H1 (cell line): ENCODE data around the gene AMZ1. TPM values are rescaled to one million over a fixed set of nuclear protein-coding genes. Genes with fewer than 3 reads are reported as not detected.

ENCODE experiments used
- CTCF ChIA-PET: fragments of 300-600 bp; sonication (Branson Sonifier 250); formaldehyde crosslinking; loops from one replicate; lab custom pipeline; 2021; ENCODE audit not compliant: partially characterized antibody; lab: Charles Lee
- POLR2A ChIA-PET: fragments of 300-600 bp; sonication (Branson Sonifier 250); formaldehyde crosslinking; loops from one replicate; lab custom pipeline; 2021; ENCODE audit warnings: inconsistent platforms; ENCODE audit not compliant: partially characterized antibody; lab: Charles Lee
- DNase-seq, 2 experiments: peaks; one replicate each; pipeline versions ENCODE4 v3.0.0 to v3.0.0-alpha.2; 2010 to 2022; ENCODE audit warnings: low spot score in 2 of 2, low read depth in 1 of 2, mixed read lengths in 1 of 2
- FAIRE-seq: peaks from 2 replicates; lab custom pipeline; 2011; peaks lifted over from hg19 to GRCh38; lab: Jason Lieb, UNC
- H2AFZ ChIP-seq: 2 replicates; pipeline ENCODE4 v1.8.1; 2012; ENCODE audit warnings: low read length, inconsistent platforms
- H2AK5ac ChIP-seq: 2 replicates; pipeline ENCODE4 v1.6.1; 2013; ENCODE audit warnings: low read depth, low read length
- H2BK120ac ChIP-seq: replicated peaks from 2 replicates; pipeline ENCODE3; 2013; ENCODE audit warnings: low read depth, low read length, inconsistent platforms
- H2BK12ac ChIP-seq: 2 replicates; pipeline ENCODE4 v1.6.1; 2013; ENCODE audit warnings: low read depth, low read length
- H2BK15ac ChIP-seq: 2 replicates; pipeline ENCODE4 v1.6.1; 2013; ENCODE audit warnings: low read length
- H2BK20ac ChIP-seq: 2 replicates; pipeline ENCODE4 v1.6.1; 2013; ENCODE audit warnings: low read length
- H2BK5ac ChIP-seq: 2 replicates; pipeline ENCODE4 v1.6.1; 2013; ENCODE audit warnings: low read depth, low read length
- H3K14ac ChIP-seq: 2 replicates; pipeline ENCODE4 v1.6.1; 2013; ENCODE audit warnings: inconsistent platforms; ENCODE audit not compliant: insufficient read length
- H3K18ac ChIP-seq: 2 replicates; pipeline ENCODE4 v1.6.1; 2013; ENCODE audit warnings: low read length; ENCODE audit errors: extremely low read depth
- H3K23ac ChIP-seq: 2 replicates; pipeline ENCODE4 v1.6.1; 2013; ENCODE audit warnings: inconsistent platforms; ENCODE audit not compliant: insufficient read length
- H3K23me2 ChIP-seq: 2 replicates; pipeline ENCODE4 v1.6.1; 2013; ENCODE audit warnings: low read depth, low read length
- H3K27ac ChIP-seq: 2 replicates; pipeline ENCODE4 v1.6.1; 2011; ENCODE audit warnings: low read depth, low read length, inconsistent platforms
- H3K27me3 ChIP-seq, 4 experiments: replicated peaks in 1 of 4; 1 replicate in 1 of 4; 2 replicates in 3 of 4; pipeline versions ENCODE4 v1.6.1 to v1.8.1; 2011 to 2013; ENCODE audit warnings: low read length in 3 of 4, mild to moderate bottlenecking in 3 of 4, inconsistent platforms in 2 of 4, mixed read lengths in 2 of 4, moderate library complexity in 1 of 4; ENCODE audit not compliant: control insufficient read depth in 3 of 4, insufficient read depth in 3 of 4; ENCODE audit errors: extremely low read depth in 1 of 4
- H3K36me3 ChIP-seq, 4 experiments: 2 replicates each; pipeline versions ENCODE4 v1.6.1 to v1.8.1; 2011 to 2013; ENCODE audit warnings: mild to moderate bottlenecking in 4 of 4, low read length in 3 of 4, moderate library complexity in 2 of 4, control low read depth in 1 of 4, inconsistent platforms in 1 of 4; ENCODE audit not compliant: insufficient read depth in 4 of 4, control insufficient read depth in 2 of 4
- H3K4ac ChIP-seq: replicated peaks from 2 replicates; pipeline ENCODE3; 2013; ENCODE audit warnings: low read length, low read depth, mixed read lengths, inconsistent platforms; ENCODE audit not compliant: insufficient read length
- H3K4me1 ChIP-seq, 4 experiments: replicated peaks in 1 of 4; 1 replicate in 1 of 4; 2 replicates in 3 of 4; pipeline versions ENCODE4 v1.6.1 to v1.8.1; 2011 to 2013; ENCODE audit warnings: low read length in 3 of 4, inconsistent platforms in 2 of 4, mixed read lengths in 1 of 4; ENCODE audit not compliant: insufficient read depth in 4 of 4, control insufficient read depth in 3 of 4
- H3K4me2 ChIP-seq, 2 experiments: 2 replicates each; pipeline versions ENCODE4 v1.6.1 to v1.8.1; 2011 to 2013; ENCODE audit warnings: low read depth in 2 of 2, low read length in 2 of 2, control low read depth in 1 of 2, inconsistent platforms in 1 of 2, mild to moderate bottlenecking in 1 of 2; ENCODE audit not compliant: insufficient read depth in 1 of 2
- H3K4me3 ChIP-seq, 4 experiments: fragments of 200-600, 300-600 bp in 1 of 4; sonication (generic), shearing (Covaris generic), sonication (Bioruptor Twin) in 1 of 4; 2 replicates each; pipeline versions ENCODE4 v1.5.1 to v1.8.1; 2011 to 2016; ENCODE audit warnings: low read length in 4 of 4, low read depth in 3 of 4, control low read depth in 2 of 4, inconsistent platforms in 2 of 4, mild to moderate bottlenecking in 2 of 4, mixed read lengths in 1 of 4, moderate library complexity in 1 of 4; ENCODE audit not compliant: insufficient read depth in 2 of 4; ENCODE audit errors: extremely low read depth in 1 of 4
- H3K56ac ChIP-seq: replicated peaks from 2 replicates; pipeline ENCODE3; 2013; ENCODE audit warnings: low read depth, mild to moderate bottlenecking, mixed read lengths, low read length, inconsistent platforms; ENCODE audit not compliant: insufficient read length
- H3K79me1 ChIP-seq: 2 replicates; pipeline ENCODE4 v1.6.1; 2013; ENCODE audit warnings: low read depth, low read length, control low read depth
- H3K79me2 ChIP-seq, 2 experiments: 2 replicates each; pipeline versions ENCODE4 v1.6.1 to v1.8.1; 2012 to 2013; ENCODE audit warnings: low read length in 2 of 2, mild to moderate bottlenecking in 2 of 2, inconsistent platforms in 1 of 2; ENCODE audit not compliant: insufficient read depth in 2 of 2, control insufficient read depth in 1 of 2
- H3K9ac ChIP-seq, 4 experiments: replicated peaks in 1 of 4; 1 replicate in 1 of 4; 2 replicates in 3 of 4; pipeline versions ENCODE4 v1.6.1 to v1.8.1; 2011 to 2013; ENCODE audit warnings: low read depth in 3 of 4, low read length in 3 of 4, control low read depth in 2 of 4, mild to moderate bottlenecking in 2 of 4, moderate library complexity in 2 of 4, inconsistent platforms in 1 of 4; ENCODE audit errors: extremely low read depth in 1 of 4
- H3K9me3 ChIP-seq, 2 experiments: 2 replicates each; pipeline versions ENCODE4 v1.6.1 to v1.8.1; 2012 to 2013; ENCODE audit warnings: mild to moderate bottlenecking in 2 of 2, moderate library complexity in 2 of 2, control low read depth in 1 of 2, inconsistent platforms in 1 of 2, low read depth in 1 of 2, low read length in 1 of 2, mixed read lengths in 1 of 2; ENCODE audit not compliant: insufficient read depth in 2 of 2
- H4K20me1 ChIP-seq, 2 experiments: replicated peaks in 1 of 2; 2 replicates each; pipeline versions ENCODE3 to v1.8.1; 2011 to 2013; ENCODE audit warnings: inconsistent platforms in 2 of 2, low read length in 2 of 2, mild to moderate bottlenecking in 1 of 2; ENCODE audit not compliant: insufficient read depth in 2 of 2, control insufficient read depth in 1 of 2
- H4K5ac ChIP-seq: 2 replicates; pipeline ENCODE4 v1.6.1; 2013; ENCODE audit warnings: low read length, low read depth, mixed read lengths, inconsistent platforms; ENCODE audit not compliant: insufficient read length
- H4K8ac ChIP-seq: 2 replicates; pipeline ENCODE4 v1.8.0; 2013; ENCODE audit warnings: mild to moderate bottlenecking, moderate library complexity, low read length, inconsistent platforms; ENCODE audit not compliant: insufficient read depth; ENCODE audit errors: extremely low read depth
- H4K91ac ChIP-seq: replicated peaks from 2 replicates; pipeline ENCODE3; 2013; ENCODE audit warnings: low read length, mixed read lengths, inconsistent platforms; ENCODE audit not compliant: insufficient read length
- BCL11A ChIP-seq, 2 experiments: IDR thresholded peaks; one replicate each; pipeline ENCODE4 v1.6.1; 2011; ENCODE audit warnings: low read depth in 2 of 2, low read length in 2 of 2, mild to moderate bottlenecking in 2 of 2
- EGR1 ChIP-seq: IDR thresholded peaks from 2 replicates; pipeline ENCODE4 v1.6.1; 2011; ENCODE audit warnings: low read depth, low read length, borderline replicate concordance
- EP300 ChIP-seq, 2 experiments: IDR thresholded peaks; 1 replicate in 1 of 2; 2 replicates in 1 of 2; pipeline ENCODE4 v1.6.1; 2011 to 2012; ENCODE audit warnings: low read depth in 2 of 2, low read length in 2 of 2, mild to moderate bottlenecking in 2 of 2, borderline replicate concordance in 1 of 2, inconsistent platforms in 1 of 2, moderate library complexity in 1 of 2
- KDM5A ChIP-seq: fragments of 200-600 bp; IDR thresholded peaks from 2 replicates; pipeline ENCODE4 v1.7.1; 2012; ENCODE audit warnings: mild to moderate bottlenecking, low read length, inconsistent platforms, mixed read lengths
- PHF8 ChIP-seq: fragments of 200-600 bp; sonication (generic); conservative IDR thresholded peaks from 2 replicates; pipeline ENCODE4 v1.7.1; 2012; ENCODE audit warnings: low read depth, mild to moderate bottlenecking, inconsistent platforms, low read length, moderate library complexity
- RAD21 ChIP-seq, 2 experiments: IDR thresholded peaks in 1 of 2; conservative IDR thresholded peaks in 1 of 2; 2 replicates each; pipeline ENCODE4 v1.6.1; 2011; ENCODE audit warnings: low read depth in 2 of 2, low read length in 2 of 2, improper control_type of control experiment in 1 of 2, inconsistent platforms in 1 of 2, mild to moderate bottlenecking in 1 of 2, moderate library complexity in 1 of 2
- RFX5 ChIP-seq: IDR thresholded peaks from 2 replicates; pipeline ENCODE4 v1.6.1; 2011; ENCODE audit warnings: low read depth, low read length, improper control_type of control experiment, borderline replicate concordance
- SIRT6 ChIP-seq: IDR thresholded peaks from one replicate; pipeline ENCODE4 v1.7.1; 2012; ENCODE audit warnings: low read length, inconsistent platforms
- SIX5 ChIP-seq: IDR thresholded peaks from 2 replicates; pipeline ENCODE4 v1.6.1; 2011; ENCODE audit warnings: mild to moderate bottlenecking, low read depth, low read length
- SUZ12 ChIP-seq: fragments of 200-600 bp; sonication (generic); IDR thresholded peaks from 2 replicates; pipeline ENCODE4 v1.6.1; 2012; ENCODE audit warnings: mild to moderate bottlenecking, inconsistent platforms, low read length, moderate library complexity, mixed read lengths
- WGBS, 2 experiments: shearing (Covaris generic) in 1 of 2; methylation state at CpG; one replicate each; pipeline versions ENCODE4 v1.1.6 to v1.1.7; 2013 to 2015; ENCODE audit warnings: low lambda C conversion rate in 2 of 2, mixed read lengths in 2 of 2, inconsistent platforms in 1 of 2, low coverage in 1 of 2, missing lambda C conversion rate in 1 of 2; ENCODE audit not compliant: insufficient replicate concordance in 2 of 2, insufficient coverage in 1 of 2, insufficient read length in 1 of 2; ENCODE audit errors: extremely low coverage in 1 of 2, missing lambda C conversion rate in 1 of 2; 5-methylcytosine and 5-hydroxymethylcytosine counted together
- polyA plus RNA-seq, 7 experiments: library from polyadenylated mRNA; depleted of rRNA in 3 of 7; stranded (reverse) in 5 of 7; unstranded in 2 of 7; fragments of >200 nt in 5 of 7; fragments of 200-250 nt in 2 of 7; gene quantifications; 1 replicate in 5 of 7; 2 replicates in 1 of 7; 4 replicates in 1 of 7; pipeline versions ENCODE4 v1.2.1 to v1.2.3, GENCODE V29; 2011 to 2013; ENCODE audit warnings: missing spikeins in 2 of 7, mixed read lengths in 2 of 7
- total RNA-seq: library from RNA; stranded (reverse); fragmentation: NEBNext Ultra II Directional; extraction: Animal tissue kit (Norgen Biotek cat#: 25700); gene quantifications from 2 replicates; pipeline ENCODE4 v1.2.1, GENCODE V29; 2021

The AMZ1 gene
- total and polyA plus RNA-seq, 2 of the 8 experiments (the other 6 are each of a cell fraction or from before 2014, with no cell fraction given): 0.59 to 1.4 TPM

GRCh38 chr7:2698581-2699288 is 10.7 kb downstream of the AMZ1 start:
- no peak overlapping the region for H2BK120ac ChIP-seq
- H2BK5ac ChIP-seq: no peak overlapping the region
- H2BK12ac ChIP-seq: no peak overlapping the region
- no peak overlapping the region for H2AK5ac ChIP-seq
- no peak overlapping the region for H3K18ac ChIP-seq
- H3K36me3 ChIP-seq: no peaks in the 10 kb centered on the region
- H2AFZ ChIP-seq: no peak overlapping the region
- H2BK15ac ChIP-seq: no peak overlapping the region
- H3K14ac ChIP-seq: no peak overlapping the region
- H3K9me3 ChIP-seq: no peaks in the 10 kb centered on the region
- H4K20me1 ChIP-seq: no peaks in the 10 kb centered on the region
- H3K79me1 ChIP-seq: no peaks in the 10 kb centered on the region
- H2BK20ac ChIP-seq: no peak overlapping the region
- no peak overlapping the region for H3K23ac ChIP-seq
- no peaks in the 10 kb centered on the region for H3K79me2 ChIP-seq
- H3K9ac ChIP-seq: no peak overlapping the region
- no peak overlapping the region for H4K8ac ChIP-seq
- H3K4ac ChIP-seq: no peak overlapping the region
- H3K4me2 ChIP-seq: no peak overlapping the region
- H3K56ac ChIP-seq: no peak overlapping the region
- POLR2A ChIA-PET: interaction anchor here (1.7 kb wide), 1 partner anchor 11 kb away, joined by 5 read pairs; no protein-coding TSS in a partner anchor
- DNase-seq (no peak), FAIRE-seq (no peak)
- H3K27me3 ChIP-seq: no peaks in the 10 kb centered on the region
- H4K5ac ChIP-seq: no peak overlapping the region
- no peak overlapping the region for H3K27ac ChIP-seq
- WGBS, 2 experiments: 91% methylated on average over 18 of the region's 18 CpGs; no CpG with 5 or more reads in 1 of the 2 experiments
- no peak overlapping the region for H4K91ac ChIP-seq
- H3K4me3 ChIP-seq: no peak overlapping the region
- H3K4me1 ChIP-seq: no peaks in the 10 kb centered on the region; a peak in 2 of 7 replicates
- CTCF ChIA-PET: interaction anchor here (0.6 to 8.0 kb wide), 13 partner anchors 9 to 188 kb away, joined by 3 to 40 read pairs (median 4); no protein-coding TSS in a partner anchor
- H3K23me2 ChIP-seq: no peaks in the 10 kb centered on the region
- no peak for TF ChIP-seq RAD21 (IDR thresholded peaks at IDR 0.05 in 1 of 2, conservative IDR thresholded peaks at IDR 0.05 in 1 of 2; ENCODE audit: low read depth in 2 of 2, low read length in 2 of 2)
- no peak for TF ChIP-seq SIX5
- TF ChIP-seq RFX5: no peak
- no peak for TF ChIP-seq BCL11A (IDR thresholded peaks at IDR 0.05; ENCODE audit: low read depth in 2 of 2, low read length in 2 of 2)
- TF ChIP-seq EP300 (IDR thresholded peaks at IDR 0.05; ENCODE audit: borderline replicate concordance in 1 of 2, low read depth in 2 of 2, low read length in 2 of 2): no peak
- no peak for TF ChIP-seq SUZ12
- no peak for TF ChIP-seq EGR1
- no peak for TF ChIP-seq SIRT6
- TF ChIP-seq PHF8: no peak
- TF ChIP-seq KDM5A: no peak
